Renal cortical epithelial cell (primary cell): Measurements from ENCODE around the gene C6orf62. TPM values are rescaled to one million over a fixed set of nuclear protein-coding genes. Genes with fewer than 3 reads are reported as not detected.
"Not testable (repeated sequence)": the region's sequence is repeated elsewhere in the genome, so short reads cannot be mapped to it uniquely, and the experiment has no call there.

ENCODE experiments used
- DNase-seq: peaks from one replicate; pipeline ENCODE4 v3.0.0-alpha.2; 2011; ENCODE audit warnings: low read depth
- total RNA-seq: library from RNA; depleted of rRNA; stranded (reverse); fragments of >200 nt; gene quantifications from 2 replicates; pipeline ENCODE4 v1.2.3, GENCODE V29; 2014

Gene C6orf62
- 116 and 199 TPM in 2 replicates for total RNA-seq

- DNase-seq: peak; percentile 50
These were observed at the start of gene C6orf62 for GRCh38 chr6:24719125-24719971. C6orf62 (minus strand) TSS chr6:24719154; CDS start chr6:24718668, 486 bp downstream.

GRCh38 chr6:24768361-24768760, 49.4 kb upstream of the C6orf62 start:
- peak; percentile 30 for DNase-seq

GRCh38 chr6:24766680-24767462, 47.9 kb upstream of the C6orf62 start:
- DNase-seq: peak; percentile 69

GRCh38 chr6:24765968-24766367, 47.0 kb upstream of the C6orf62 start:
- not testable (repeated sequence) for DNase-seq

GRCh38 chr6:24764833-24765828, 46.2 kb upstream of the C6orf62 start:
- not testable (repeated sequence) for DNase-seq

- DNase-seq: no peak
These were observed 44.6 kb upstream of the C6orf62 start for GRCh38 chr6:24763578-24763977.

- no peak for DNase-seq
These were observed 42.9 kb upstream of the C6orf62 start for GRCh38 chr6:24761851-24762250.

- DNase-seq: no peak
These were observed 42.4 kb upstream of the C6orf62 start for GRCh38 chr6:24761193-24761835.

- DNase-seq: no peak
These were observed 41.3 kb upstream of the C6orf62 start for GRCh38 chr6:24760210-24760609.

GRCh38 chr6:24759718-24760117, 40.8 kb upstream of the C6orf62 start:
- DNase-seq: no peak

- DNase-seq: no peak
These were observed 38.7 kb upstream of the C6orf62 start for GRCh38 chr6:24757611-24758010.

- DNase-seq: peak; percentile 55
These were observed 36.3 kb upstream of the C6orf62 start for GRCh38 chr6:24755279-24755678.

- DNase-seq: not testable (repeated sequence)
These were observed 35.4 kb upstream of the C6orf62 start for GRCh38 chr6:24754378-24754777.

GRCh38 chr6:24753545-24753944, 34.6 kb upstream of the C6orf62 start:
- DNase-seq: peak; percentile 59

- DNase-seq: peak; percentile 8
These were observed 34.1 kb upstream of the C6orf62 start for GRCh38 chr6:24752917-24753492.

- no peak for DNase-seq
These were observed 33.5 kb upstream of the C6orf62 start for GRCh38 chr6:24752503-24752902.

GRCh38 chr6:24750878-24751277, 31.9 kb upstream of the C6orf62 start:
- not testable (repeated sequence) for DNase-seq

GRCh38 chr6:24749297-24749696, 30.3 kb upstream of the C6orf62 start:
- no peak for DNase-seq

- no peak for DNase-seq
These were observed 26.0 kb upstream of the C6orf62 start for GRCh38 chr6:24744911-24745310.

- DNase-seq: no peak
These were observed 25.0 kb upstream of the C6orf62 start for GRCh38 chr6:24743944-24744335.
